ENCODE measurements around the gene FBXO5. TPM values are rescaled to one million over a fixed set of nuclear protein-coding genes. Genes with fewer than 3 reads are reported as not detected.
"Not testable (repeated sequence)": the region's sequence is repeated elsewhere in the genome, so short reads cannot be mapped to it uniquely, and the experiment has no call there.

FBXO5 gene
- total and polyA plus RNA-seq, 3 experiments from 2014 or later, result 7.6 to 33.8 (median 29.7) TPM

DNA sequence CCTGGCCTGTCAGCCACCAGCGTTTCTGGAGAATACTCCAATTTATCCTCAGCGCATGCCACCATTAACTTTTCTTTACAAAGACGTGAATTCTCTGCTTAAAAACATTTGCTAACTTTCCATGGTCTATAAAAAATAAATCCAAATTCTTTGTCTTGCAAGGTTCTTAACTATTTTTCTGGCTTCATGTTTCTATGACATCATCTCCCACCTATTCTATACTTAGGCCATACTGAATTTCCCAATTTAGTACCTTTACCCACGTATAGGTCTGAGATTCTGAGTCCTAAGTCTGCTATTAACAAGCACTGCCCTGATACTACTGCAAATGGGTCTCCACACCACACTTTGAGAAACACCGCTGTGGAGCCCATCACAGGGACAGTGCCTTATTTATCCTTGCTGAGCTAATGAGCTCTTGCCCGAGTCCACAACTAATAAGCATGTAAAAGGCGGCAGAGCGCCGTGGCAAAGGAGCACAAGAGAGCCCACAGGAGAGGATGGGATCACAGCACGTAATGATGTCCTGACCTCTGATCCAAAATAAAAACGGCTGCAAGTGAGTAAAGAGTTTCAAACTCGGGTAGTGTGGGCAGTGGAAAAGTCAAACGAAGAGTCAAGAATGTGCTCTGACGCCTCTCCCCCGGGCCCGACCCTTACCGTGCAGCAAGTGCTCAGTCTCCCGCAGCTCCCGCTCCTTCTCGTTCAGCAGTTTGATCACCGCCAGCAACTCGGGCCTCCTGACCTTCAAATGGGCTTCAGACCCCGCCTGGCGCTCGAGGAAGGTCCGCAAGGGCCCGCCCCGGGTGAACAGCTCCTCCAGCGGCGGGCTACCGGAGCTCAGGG lies 19.1 kb upstream of the FBXO5 start:
- peak overlapping the region; percentile 73 for H3K27ac ChIP-seq (ENCODE audit: low read depth, low read length)
- Mint-ChIP-seq H3K27ac (peak overlapping the region; percentile 62 to 93 (median 88)), H3K36me3 (peaks cover 5 to 32% (median 11%) of the 10 kb centered on the region in 3 donors), H3K27me3 (no peaks in the 10 kb centered on the region), H3K4me3 (peak overlapping the region; percentile 95 to 99 (median 98)), H3K9me3 (no peaks in the 10 kb centered on the region), H3K4me1 (peaks cover 46 to 66% (median 60%) of the 10 kb centered on the region in 3 donors)
- H3K4me3 ChIP-seq (ENCODE audit: low read length), result peak overlapping the region; percentile 79
- no peaks in the 10 kb centered on the region for H3K9me3 ChIP-seq (ENCODE audit: low read length)
- DNase-seq, result peak in 1 of 5 donors; percentile 0
- no peaks in the 10 kb centered on the region for H3K27me3 ChIP-seq (ENCODE audit: insufficient read depth, low read length, poor library complexity, severe bottlenecking)
- peaks cover 34% of the 10 kb centered on the region for H3K4me1 ChIP-seq (ENCODE audit: insufficient read depth, low read length)
- no peaks in the 10 kb centered on the region for H3K36me3 ChIP-seq (ENCODE audit: insufficient read depth, low read length)
- CTCF ChIA-PET, result no interaction called here
- POLR2A ChIA-PET, result interaction anchor here (1.5 kb wide), 1 partner anchor 19 kb away, joined by 6 read pairs; the partner anchor contains the start of gene FBXO5

- H3K27ac ChIP-seq (ENCODE audit: low read depth, low read length); H3K9me3 Mint-ChIP-seq; H3K27me3 Mint-ChIP-seq; H3K36me3 ChIP-seq (ENCODE audit: insufficient read depth, low read length); H3K9me3 ChIP-seq (ENCODE audit: low read length); DNase-seq; H3K27me3 ChIP-seq (ENCODE audit: insufficient read depth, low read length, poor library complexity, severe bottlenecking): not testable (repeated sequence)
- peaks cover 57 to 78% (median 72%) of the 10 kb centered on the region in 3 donors for H3K4me1 Mint-ChIP-seq
- ChIA-PET POLR2A (interaction anchor here (1.5 kb wide), 1 partner anchor 18 kb away, joined by 6 read pairs; the partner anchor contains the start of gene FBXO5), CTCF (interaction anchor here (0.7 to 1.4 kb wide), 3 partner anchors 9 to 1548 kb away, joined by 3 to 7 read pairs (median 3); partner anchors contain the start of gene FBXO5)
- H3K4me3 Mint-ChIP-seq, result peak overlapping the region; percentile 55 to 99 (median 98)
- H3K27ac Mint-ChIP-seq, result peak overlapping the region in 4 of 8 donors; percentile 71 to 93 (median 90)
- peak overlapping the region; percentile 5 for H3K4me3 ChIP-seq (ENCODE audit: low read length)
- H3K4me1 ChIP-seq (ENCODE audit: insufficient read depth, low read length), result peaks cover 34% of the 10 kb centered on the region
- peaks cover 5 to 42% (median 13%) of the 10 kb centered on the region in 3 donors for H3K36me3 Mint-ChIP-seq
These were observed 17.9 kb upstream of the FBXO5 start for GRCh38 chr6:153000790-153001189.

DNA sequence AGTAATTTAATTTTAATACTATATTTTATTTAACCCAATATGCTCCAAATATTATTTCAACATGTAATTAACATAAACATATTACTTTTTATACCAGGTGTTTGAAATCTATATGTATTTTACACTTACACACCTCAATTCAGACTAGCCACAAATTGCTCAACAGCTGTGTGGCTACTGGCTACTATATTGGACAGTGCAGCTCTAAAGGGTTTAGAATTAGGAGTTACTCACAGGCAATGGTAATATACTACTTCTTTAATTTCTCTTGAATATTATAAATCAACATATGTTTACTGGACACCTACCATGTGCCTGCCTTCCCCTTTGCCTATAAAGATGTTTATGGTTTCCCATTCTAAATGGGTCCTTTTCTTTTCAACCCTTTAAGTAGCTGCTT lies 17.4 kb upstream of the FBXO5 start:
- DNase-seq, result no peak
- Mint-ChIP-seq H3K27me3 (no peaks in the 10 kb centered on the region), H3K4me3 (peak overlapping the region; percentile 49 to 98 (median 66)), H3K27ac (peak overlapping the region in 4 of 8 donors; percentile 15 to 71 (median 51)), H3K36me3 (peaks cover 5 to 47% (median 13%) of the 10 kb centered on the region in 3 donors), H3K4me1 (peaks cover 59 to 83% (median 77%) of the 10 kb centered on the region in 3 donors), H3K9me3 (no peaks in the 10 kb centered on the region)
- no peaks in the 10 kb centered on the region for H3K9me3 ChIP-seq (ENCODE audit: low read length)
- H3K27me3 ChIP-seq (ENCODE audit: insufficient read depth, low read length, poor library complexity, severe bottlenecking), result no peaks in the 10 kb centered on the region
- POLR2A ChIA-PET, result no interaction called here
- H3K4me3 ChIP-seq (ENCODE audit: low read length), result no peak overlapping the region
- CTCF ChIA-PET, result interaction anchor here (1.2 to 1.4 kb wide), 2 partner anchors 9 to 17 kb away, joined by 3 to 7 read pairs; partner anchors contain the start of gene FBXO5
- no peak overlapping the region for H3K27ac ChIP-seq (ENCODE audit: low read depth, low read length)
- no peaks in the 10 kb centered on the region for H3K36me3 ChIP-seq (ENCODE audit: insufficient read depth, low read length)
- H3K4me1 ChIP-seq (ENCODE audit: insufficient read depth, low read length), result peaks cover 34% of the 10 kb centered on the region

DNA sequence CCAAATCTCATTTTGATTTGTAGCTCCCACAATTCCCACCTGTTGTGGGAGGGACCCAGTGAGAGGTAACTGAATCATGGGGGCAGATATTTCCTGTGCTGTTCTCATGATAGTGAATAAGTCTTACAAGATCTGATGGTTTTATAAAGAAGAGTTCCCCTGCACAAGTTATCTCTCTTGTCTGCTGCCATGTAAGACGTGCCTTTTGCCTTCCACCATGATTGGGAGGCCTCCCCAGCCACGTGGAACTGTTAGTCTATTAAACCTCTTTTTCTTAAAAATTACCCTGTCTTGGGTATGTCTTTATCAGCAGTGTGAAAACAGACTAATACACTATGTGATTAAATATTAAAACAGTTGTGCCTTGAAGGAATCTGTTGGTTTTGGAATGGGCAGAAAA lies 16.7 kb upstream of the FBXO5 start:
- CTCF ChIA-PET, result interaction anchor here (1.2 kb wide), 1 partner anchor 8 kb away, joined by 3 read pairs; no protein-coding TSS in a partner anchor
- Mint-ChIP-seq H3K4me1 (peaks cover 59 to 84% (median 81%) of the 10 kb centered on the region in 3 donors), H3K36me3 (peaks cover 5 to 52% (median 13%) of the 10 kb centered on the region in 3 donors), H3K4me3 (peak overlapping the region in 5 of 7 donors; percentile 4 to 62 (median 17)), H3K27ac (peak overlapping the region in 5 of 8 donors; percentile 8 to 82 (median 76))
- POLR2A ChIA-PET, result interaction anchor here (1.1 kb wide), 1 partner anchor 16 kb away, joined by 4 read pairs; the partner anchor contains the start of gene FBXO5
- peaks cover 34% of the 10 kb centered on the region for H3K4me1 ChIP-seq (ENCODE audit: insufficient read depth, low read length)
- not testable (repeated sequence) for H3K27me3 Mint-ChIP-seq; DNase-seq; H3K27me3 ChIP-seq (ENCODE audit: insufficient read depth, low read length, poor library complexity, severe bottlenecking); H3K36me3 ChIP-seq (ENCODE audit: insufficient read depth, low read length); H3K4me3 ChIP-seq (ENCODE audit: low read length); H3K9me3 Mint-ChIP-seq; H3K27ac ChIP-seq (ENCODE audit: low read depth, low read length); H3K9me3 ChIP-seq (ENCODE audit: low read length)

GRCh38 chr6:152993847-152994246 lies 11.0 kb upstream of the FBXO5 start:
- Mint-ChIP-seq H3K36me3 (peaks cover 0 to 67% (median 25%) of the 10 kb centered on the region in 3 donors), H3K9me3 (no peaks in the 10 kb centered on the region), H3K27me3 (no peaks in the 10 kb centered on the region), H3K4me1 (peaks cover 28 to 65% (median 50%) of the 10 kb centered on the region in 3 donors), H3K4me3 (no peak overlapping the region), H3K27ac (peak overlapping the region in 4 of 8 donors; percentile 1 to 75 (median 26))
- Histone ChIP-seq H3K27ac (ENCODE audit: low read depth, low read length) (no peak overlapping the region), H3K27me3 (ENCODE audit: insufficient read depth, low read length, poor library complexity, severe bottlenecking) (no peaks in the 10 kb centered on the region), H3K9me3 (ENCODE audit: low read length) (no peaks in the 10 kb centered on the region), H3K36me3 (ENCODE audit: insufficient read depth, low read length) (peaks cover 19% of the 10 kb centered on the region), H3K4me1 (ENCODE audit: insufficient read depth, low read length) (no peaks in the 10 kb centered on the region), H3K4me3 (ENCODE audit: low read length) (no peak overlapping the region)
- POLR2A ChIA-PET, result no interaction called here
- CTCF ChIA-PET, result no interaction called here
- DNase-seq, result no peak

GRCh38 chr6:152993431-152993830 lies 10.6 kb upstream of the FBXO5 start:
- ChIA-PET CTCF (no interaction called here), POLR2A (no interaction called here)
- Mint-ChIP-seq H3K4me3 (no peak overlapping the region), H3K4me1 (peaks cover 27 to 61% (median 46%) of the 10 kb centered on the region in 3 donors), H3K36me3 (peaks cover 0 to 65% (median 25%) of the 10 kb centered on the region in 3 donors), H3K9me3 (no peaks in the 10 kb centered on the region), H3K27me3 (no peaks in the 10 kb centered on the region), H3K27ac (peak overlapping the region in 4 of 8 donors; percentile 1 to 75 (median 26))
- Histone ChIP-seq H3K27ac (ENCODE audit: low read depth, low read length) (no peak overlapping the region), H3K36me3 (ENCODE audit: insufficient read depth, low read length) (peaks cover 19% of the 10 kb centered on the region), H3K4me1 (ENCODE audit: insufficient read depth, low read length) (no peaks in the 10 kb centered on the region), H3K9me3 (ENCODE audit: low read length) (no peaks in the 10 kb centered on the region), H3K4me3 (ENCODE audit: low read length) (no peak overlapping the region), H3K27me3 (ENCODE audit: insufficient read depth, low read length, poor library complexity, severe bottlenecking) (no peaks in the 10 kb centered on the region)
- DNase-seq, result no peak

GRCh38 chr6:152986978-152987377 lies 4.1 kb upstream of the FBXO5 start:
- peaks cover 19 to 41% (median 39%) of the 10 kb centered on the region in 3 donors for H3K4me1 Mint-ChIP-seq

More at GRCh38 chr6:152986978-152987377, 4.1 kb upstream of the FBXO5 start:
- peak overlapping the region in 1 of 7 donors; percentile 38 for H3K4me3 Mint-ChIP-seq
- no peak overlapping the region for H3K27ac ChIP-seq (ENCODE audit: low read depth, low read length)
- H3K36me3 Mint-ChIP-seq, result peaks cover 0 to 28% (median 9%) of the 10 kb centered on the region in 3 donors
- peaks cover 21% of the 10 kb centered on the region for H3K4me1 ChIP-seq (ENCODE audit: insufficient read depth, low read length)
- H3K9me3 Mint-ChIP-seq, result no peaks in the 10 kb centered on the region
- H3K9me3 ChIP-seq (ENCODE audit: low read length), result no peaks in the 10 kb centered on the region
- H3K27ac Mint-ChIP-seq, result peak overlapping the region in 6 of 8 donors; percentile 21 to 73 (median 69)
- no peaks in the 10 kb centered on the region for H3K27me3 Mint-ChIP-seq
- H3K4me3 ChIP-seq (ENCODE audit: low read length), result no peak overlapping the region
- no peaks in the 10 kb centered on the region for H3K27me3 ChIP-seq (ENCODE audit: insufficient read depth, low read length, poor library complexity, severe bottlenecking)
- ChIA-PET POLR2A (no interaction called here), CTCF (interaction anchor here (1.0 kb wide), 1 partner anchor 38 kb away, joined by 3 read pairs; no protein-coding TSS in a partner anchor)
- peaks cover 5% of the 10 kb centered on the region for H3K36me3 ChIP-seq (ENCODE audit: insufficient read depth, low read length)
- DNase-seq, result no peak
